Activated gamma-delta T cell treated with Interleukin-2 at 50 U/mL for 16 hours (primary cell): Measurements from ENCODE around the gene TRIM7.

Experiments
- DNase-seq: peaks from one replicate; pipeline ENCODE4 v3.0.0-alpha.2; 2020

Gene TRIM7

DNA sequence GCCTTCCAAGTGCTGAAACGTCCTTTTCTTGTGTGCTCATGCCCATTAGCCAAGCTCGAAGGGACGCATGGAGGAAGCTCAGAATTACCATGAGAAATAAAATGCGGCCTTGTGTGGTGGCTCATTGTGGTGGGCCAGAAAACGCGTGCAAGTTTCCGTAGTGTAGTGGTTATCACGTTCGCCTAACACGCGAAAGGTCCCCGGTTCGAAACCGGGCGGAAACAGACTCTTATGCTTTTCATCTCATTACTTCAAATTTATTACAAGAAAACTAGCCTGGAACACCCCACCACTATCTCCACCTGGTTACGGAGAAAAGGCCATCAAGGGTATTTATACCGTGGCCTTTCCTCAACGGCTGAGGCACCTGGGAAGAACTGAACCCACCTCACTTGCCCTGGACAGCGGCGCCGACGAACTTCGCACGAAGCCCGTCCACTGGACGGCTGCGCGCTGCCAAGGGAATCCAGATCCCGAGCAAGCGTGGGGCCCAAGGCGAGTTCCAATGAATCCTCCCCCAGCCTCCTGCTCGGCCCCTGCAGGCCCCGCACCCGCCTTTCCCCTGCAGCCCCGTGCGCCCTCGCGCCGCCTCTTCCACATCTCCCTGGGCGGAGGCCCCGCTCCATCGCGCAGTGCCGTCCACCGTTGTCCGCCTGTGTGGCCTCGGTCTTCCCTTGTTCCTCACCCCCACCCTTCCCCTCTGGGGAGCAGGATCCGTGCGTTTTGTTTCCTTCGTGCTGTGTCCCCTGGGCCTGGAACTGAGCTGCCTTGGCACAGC, 35.3 kb downstream of the TRIM7 start:
- DNase-seq = peak; percentile 50

DNA sequence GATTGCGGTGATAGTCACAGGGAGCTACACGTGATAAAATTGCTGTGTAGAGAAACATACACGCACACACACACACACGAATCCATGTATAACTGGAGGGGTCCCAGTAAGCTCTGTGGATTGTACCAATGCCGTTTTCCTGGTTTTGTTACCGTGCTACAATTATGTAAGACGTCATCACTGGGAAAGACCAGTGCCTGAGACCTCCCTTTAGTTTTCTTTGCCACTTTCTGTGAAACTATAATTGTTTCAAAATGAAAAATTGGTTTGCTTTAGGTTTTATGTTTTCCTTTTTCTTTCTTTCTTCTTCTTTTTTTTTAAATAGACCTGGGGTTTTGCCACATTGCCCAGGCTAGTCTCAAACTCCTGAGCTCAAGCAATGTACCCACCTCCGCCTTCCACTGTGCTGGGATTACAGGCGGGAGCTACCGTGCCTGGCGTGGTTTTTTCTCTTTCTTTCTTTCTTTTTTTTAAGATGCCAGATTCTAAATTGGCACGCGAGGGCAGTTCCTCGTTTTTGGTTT, 36.3 kb downstream of the TRIM7 start:
- DNase-seq = no peak

DNA sequence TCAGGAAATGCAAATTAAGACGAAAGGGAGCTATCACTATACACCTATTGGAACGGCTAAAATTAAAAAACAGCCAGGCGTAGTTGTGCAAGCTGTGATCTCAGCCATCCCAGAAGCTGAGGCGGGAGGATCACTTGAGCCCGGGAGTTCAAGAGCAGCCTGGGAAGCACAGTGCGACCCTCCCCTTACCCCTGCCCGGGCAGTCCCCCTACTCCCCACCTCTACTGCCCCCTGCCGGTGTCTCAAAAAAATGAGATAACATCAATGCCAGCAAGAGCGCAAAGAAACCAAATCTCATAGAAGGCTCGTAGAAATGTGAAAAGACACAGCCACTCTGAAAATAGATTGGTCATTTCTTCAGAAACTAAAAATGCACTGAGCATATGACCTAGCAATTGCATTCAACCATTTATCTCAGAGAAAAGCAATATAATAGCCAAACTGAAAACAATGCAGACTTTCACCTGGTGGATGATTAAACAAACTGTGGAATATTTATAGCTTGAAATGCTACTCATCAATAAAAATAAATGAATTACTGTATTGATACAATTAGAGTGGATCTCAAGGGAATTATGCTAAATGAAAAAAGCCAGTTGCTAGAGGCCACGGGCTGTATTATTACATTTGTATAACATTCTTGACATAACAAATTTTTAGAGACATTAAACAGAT, 37.0 kb downstream of the TRIM7 start:
- no peak for DNase-seq

DNA sequence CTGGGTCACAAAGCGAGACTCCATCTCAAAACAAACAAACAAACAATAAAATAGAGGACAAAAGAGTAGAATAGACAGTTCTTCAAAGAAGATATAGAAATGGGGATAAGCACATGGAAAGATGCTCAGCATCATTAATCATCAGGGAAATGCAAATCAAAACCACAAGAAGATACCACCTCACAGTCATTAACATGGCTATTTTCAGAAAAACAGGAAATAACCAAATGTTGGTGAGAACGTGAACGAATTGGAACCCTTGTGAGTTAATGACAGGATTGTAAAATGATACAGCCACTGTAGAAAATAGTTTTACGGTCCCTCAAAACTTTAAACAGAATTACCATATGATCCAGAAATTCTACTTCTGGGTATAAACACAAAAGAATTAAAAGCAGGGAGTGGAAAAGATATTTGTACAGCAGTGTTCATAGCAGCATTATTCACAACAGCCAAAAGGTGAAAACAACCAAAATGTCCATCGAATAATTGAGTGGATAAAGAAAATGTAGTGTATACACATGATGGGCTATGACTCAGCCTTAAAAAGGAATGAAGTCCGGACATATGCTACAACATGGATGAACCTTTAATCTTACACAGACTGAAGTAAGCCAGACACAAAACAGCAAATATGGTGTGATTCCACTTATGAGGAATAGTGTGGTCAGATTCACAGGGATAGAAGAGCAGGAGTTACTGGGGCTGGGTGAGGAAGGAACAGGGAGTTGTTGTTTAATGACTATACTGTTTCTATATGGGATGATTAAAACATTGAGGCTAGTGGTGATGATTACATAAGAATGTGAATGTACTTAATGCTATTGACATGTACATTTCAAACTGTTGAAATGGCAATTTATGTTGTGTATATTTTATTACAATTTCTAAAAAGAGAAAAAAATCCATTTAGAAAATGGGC, 37.9 kb downstream of the TRIM7 start:
- DNase-seq = no peak

DNA sequence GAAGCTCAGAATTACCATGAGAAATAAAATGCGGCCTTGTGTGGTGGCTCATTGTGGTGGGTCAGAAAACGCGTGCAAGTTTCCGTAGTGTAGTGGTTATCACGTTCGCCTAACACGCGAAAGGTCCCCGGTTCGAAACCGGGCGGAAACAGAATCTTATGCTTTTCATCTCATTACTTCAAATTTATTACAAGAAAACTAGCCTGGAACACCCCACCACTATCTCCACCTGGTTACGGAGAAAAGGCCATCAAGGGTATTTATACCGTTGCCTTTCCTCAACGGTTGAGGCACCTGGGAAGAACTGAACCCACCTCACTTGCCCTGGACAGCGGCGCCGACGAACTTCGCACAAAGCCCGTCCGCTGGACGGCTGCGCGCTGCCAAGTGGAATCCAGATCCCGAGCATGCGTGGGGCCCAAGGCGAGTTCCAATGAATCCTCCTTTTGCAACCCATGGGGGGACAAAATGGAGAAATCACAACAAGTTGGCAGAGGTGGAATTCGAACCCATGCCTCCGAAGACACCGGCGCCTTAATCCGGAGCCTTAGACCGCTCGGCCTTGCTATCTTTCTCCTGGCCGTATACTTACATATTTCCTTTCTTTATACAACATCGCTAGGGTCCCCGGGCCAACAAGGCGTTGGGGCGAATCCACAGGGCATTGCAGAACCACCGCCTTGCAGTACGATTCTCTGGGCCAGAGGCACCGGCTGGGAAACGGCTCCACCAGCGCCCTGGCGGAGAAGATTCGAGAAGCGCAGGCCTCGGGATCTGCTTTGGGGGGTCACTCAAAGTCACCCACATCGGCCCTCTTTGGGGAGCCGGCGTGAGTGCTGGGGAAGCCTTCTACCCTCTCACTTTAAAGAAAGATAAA, 40.7 kb downstream of the TRIM7 start:
- no peak for DNase-seq

DNA sequence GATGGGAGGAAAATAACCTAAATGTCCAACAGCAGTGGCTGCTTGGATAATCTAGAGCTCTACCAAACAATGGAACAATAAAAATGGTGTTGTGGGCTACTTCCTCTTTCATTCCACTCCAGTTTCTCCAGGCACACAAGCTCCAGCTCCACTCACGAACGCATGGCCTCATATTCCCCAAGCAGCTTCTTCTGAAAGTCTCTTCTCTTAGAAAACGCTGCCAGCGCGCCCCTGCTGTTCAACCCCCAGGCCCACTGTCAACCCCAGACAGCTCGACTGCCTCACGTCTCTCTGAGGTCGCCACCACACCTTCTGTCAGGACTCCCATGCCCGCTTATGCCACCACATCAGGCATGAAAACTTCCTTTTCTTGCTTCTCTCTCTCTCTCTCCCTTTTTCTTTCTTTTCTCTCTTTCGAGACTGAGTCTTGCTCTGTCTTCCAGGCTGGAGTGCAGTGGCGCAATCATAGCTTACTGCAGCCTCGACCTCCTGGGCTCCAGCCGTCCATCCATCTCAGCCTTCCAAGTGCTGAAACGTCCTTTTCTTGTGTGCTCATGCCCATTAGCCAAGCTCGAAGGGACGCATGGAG, 41.4 kb downstream of the TRIM7 start:
- DNase-seq = no peak

DNA sequence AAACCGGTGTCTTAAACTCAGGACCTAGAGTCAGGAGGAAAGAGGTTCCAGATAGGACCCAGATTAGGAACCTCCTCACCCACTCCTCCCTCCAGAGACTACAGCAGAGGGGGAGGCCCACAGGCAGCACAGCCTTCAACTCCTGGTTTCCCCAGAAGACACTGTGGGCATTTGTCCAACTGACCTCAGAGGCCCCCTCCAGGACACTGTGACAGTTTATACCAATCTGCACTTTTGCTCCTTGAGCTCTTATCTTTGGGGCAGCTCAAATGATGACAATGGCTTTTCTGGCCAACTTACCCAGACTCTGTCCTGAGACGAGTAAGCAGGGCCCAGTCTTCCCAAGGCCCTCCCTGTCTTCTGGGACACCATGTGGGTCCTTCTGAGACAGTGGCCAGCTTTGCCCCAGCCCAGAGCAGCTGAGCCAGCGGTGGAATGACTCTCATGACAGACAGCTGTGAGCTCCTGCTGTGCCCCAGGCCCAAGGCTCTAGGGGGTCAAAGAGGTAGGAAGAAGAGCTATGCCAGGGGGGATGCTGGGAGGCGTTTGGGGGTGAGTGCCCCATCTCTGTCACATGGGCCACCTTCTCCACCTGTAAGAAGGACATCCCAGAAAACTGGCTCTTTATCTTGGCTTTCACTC, 43.3 kb downstream of the TRIM7 start:
- no peak for DNase-seq

DNA sequence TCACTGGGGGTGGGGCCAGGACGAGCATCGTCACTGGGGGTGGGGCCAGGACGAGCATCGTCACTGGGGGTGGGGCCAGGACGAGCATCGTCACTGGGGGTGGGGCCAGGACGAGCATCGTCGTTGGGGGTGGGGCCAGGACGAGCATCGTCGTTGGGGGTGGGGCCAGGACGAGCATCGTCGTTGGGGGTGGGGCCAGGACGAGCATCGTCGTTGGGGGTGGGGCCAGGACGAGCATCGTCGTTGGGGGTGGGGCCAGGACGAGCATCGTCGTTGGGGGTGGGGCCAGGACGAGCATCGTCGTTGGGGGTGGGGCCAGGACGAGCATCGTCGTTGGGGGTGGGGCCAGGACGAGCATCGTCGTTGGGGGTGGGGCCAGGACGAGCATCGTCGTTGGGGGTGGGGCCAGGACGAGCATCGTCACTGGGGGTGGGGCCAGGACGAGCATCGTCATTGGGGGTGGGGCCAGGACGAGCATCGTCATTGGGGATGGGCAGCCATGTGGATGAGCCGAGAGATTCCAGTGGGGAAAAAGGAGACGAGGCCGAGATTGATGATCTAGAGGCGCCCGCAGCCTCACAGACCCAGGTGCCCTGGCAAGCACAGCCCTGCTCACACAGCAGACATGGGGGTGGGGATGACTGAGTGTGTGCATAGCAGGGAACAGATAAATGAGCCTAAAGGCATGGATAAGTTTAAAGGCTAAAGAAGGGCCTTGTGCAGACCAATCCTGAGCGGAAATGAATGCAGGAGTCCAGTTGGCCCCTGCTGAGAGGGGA, 44.1 kb downstream of the TRIM7 start:
- DNase-seq = peak; percentile 30

DNA sequence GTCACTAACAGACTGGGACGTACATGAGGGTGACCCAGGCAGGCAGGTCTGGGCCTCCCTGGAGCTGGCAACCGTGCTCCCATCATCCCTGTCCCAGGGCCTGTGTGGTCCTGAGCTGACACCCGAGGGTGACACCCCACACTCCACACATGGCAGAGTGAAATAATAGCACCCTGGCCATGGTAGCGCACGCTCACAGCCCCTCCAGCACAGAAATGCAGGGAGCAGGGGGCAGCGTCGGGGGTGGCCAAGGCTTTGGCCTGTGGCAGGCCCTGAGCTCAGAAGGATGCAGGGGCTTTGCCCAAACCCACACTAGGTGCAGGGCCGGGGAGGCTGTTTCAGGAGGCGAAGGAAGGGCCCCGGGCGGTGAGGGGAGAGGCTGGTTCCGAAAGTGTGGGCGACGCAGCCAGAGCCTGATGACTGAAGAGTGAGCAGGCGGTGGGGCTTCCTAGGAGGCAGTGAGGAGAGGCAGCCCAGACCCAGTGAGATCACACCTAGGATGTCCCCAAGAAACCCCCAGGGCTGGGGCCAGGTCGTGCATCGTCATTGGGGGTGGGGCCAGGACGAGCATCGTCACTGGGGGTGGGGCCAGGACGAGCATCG, 44.7 kb downstream of the TRIM7 start:
- DNase-seq = peak; percentile 58

DNA sequence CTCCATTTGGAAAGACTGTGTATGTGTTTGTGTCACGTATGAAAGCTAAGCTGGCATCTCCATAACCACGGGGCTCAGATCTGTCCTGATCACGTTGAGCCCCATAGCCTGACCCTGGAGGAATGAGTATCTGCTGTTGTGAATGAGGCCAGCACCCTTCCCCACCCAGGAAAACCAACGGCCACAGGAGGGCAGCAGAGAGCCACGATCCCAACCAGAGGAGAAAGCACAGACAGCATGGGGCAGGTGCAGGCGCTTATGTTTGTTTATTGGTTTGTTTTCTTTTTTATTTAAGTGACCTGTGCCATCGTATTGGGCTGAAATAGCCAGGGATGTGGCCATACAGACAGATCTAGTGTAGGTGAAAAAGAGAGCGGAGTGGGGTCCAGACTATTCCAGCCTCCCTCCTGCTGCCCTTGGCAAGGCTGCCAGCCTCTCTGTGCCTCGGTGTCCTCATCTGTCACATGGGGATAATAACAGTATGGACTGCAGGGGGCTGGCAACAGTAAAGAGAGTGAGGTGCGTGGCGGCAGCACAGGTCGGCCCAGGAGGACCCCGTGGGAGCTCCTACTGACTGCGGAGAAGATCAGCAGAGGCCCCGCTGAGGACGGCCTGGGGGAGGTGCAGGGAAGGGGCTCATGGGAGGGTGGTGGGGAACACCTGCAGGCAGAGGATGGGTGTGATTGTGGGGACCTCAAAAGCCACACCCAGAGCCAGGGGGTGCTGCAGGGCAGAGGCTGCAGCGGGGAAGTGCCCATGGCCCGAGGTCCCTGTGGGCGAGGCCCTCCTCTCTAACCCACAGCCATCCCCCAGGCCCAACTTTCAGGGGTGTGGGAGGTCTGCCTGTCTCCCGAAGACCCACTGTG, 45.5 kb downstream of the TRIM7 start:
- DNase-seq = peak; percentile 91

DNA sequence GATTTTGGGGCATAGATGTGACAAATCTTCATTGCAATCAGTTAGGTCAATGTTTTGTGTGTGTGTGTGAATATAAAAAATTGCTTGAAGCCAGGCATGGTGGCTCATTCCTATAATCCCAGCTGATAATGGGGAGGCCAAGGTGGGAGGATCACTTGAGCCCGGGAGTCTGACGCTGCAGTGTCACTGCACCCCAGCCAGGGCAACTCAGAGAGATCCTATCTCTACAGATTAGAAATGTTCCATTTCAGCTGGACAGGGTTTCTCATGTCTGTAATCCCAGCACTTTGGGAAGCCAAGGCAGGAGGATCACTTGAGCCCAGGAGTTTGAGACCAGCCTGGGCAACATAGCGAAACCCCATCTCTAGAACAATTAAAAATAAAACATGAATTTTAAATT, 46.1 kb downstream of the TRIM7 start:
- DNase-seq = no peak

DNA sequence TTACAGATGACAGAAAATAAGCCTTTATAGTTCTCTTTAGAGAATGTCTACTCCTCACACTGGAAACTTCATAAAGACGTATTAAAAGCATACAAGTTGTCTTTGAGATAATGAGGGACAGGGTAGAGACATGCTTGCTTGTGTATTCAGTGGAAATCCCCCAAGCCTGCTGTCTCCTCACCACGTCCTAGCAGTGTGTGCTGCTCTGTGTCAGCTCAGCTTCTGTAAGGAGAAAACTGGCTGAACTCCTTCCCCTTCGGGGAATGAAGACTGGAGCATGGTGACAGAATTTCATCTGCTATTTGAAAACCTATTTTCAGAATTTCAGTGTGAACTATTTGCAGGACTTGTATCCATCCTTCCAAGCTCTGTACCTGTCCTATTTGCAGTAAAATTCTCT, 48.2 kb downstream of the TRIM7 start:
- DNase-seq = no peak

DNA sequence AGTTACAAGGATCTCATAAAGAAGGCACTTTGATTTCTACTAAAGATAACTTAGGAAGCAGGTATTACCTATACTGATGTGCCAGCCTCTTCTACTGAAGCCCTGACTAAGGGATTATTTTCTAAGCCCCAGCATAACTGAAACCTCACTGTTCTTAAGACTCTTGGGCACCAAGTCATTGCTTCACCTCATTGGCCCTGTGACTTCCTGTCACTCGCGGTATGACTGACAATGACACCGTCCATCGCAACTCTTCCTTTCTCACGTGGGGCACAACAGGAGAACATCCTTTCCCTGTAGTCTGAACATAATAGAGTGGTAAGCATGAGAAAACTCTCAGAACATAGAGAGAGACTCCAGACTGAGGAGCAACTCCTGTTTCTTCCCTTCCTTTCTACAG, 51.2 kb downstream of the TRIM7 start:
- DNase-seq = no peak

DNA sequence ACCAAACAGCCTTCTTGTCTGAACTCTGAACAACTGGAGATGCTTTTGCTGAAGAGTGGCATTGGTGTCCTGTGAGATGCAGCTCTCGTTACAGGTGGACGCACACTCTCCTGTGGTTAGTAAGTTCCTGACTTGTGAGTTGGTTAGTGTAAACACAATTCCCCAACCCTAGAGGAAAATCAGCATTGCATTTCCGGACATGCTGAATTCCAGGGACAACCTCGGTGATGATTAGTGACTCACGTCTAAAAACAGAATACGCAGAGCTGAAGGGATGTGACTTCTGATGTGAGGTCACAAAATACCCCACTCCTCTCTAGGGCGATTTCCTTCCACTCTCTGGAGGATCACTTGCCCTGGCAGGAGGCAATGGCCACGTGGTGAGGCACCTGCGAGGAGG, 52.6 kb downstream of the TRIM7 start:
- DNase-seq = no peak

DNA sequence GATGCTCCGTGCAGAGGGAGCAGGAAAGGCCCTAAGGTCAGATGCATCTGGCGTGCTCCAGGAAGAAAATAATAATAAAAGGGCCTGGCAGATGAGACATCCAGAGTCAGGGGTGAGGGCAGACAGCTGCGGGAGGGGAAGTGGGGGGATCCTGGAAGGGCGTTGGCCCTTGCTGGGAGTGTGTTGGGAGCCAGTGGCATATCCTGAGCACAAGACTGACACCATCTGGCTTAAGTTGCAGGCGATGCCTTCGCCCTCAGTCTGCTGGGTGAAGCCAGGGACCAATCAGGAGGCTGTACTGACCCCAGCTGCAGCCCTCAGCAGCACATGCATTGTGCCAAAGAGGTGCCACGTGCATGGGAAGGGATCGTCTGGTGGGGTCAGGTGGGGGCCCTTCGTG, 53.9 kb downstream of the TRIM7 start:
- DNase-seq = no peak

DNA sequence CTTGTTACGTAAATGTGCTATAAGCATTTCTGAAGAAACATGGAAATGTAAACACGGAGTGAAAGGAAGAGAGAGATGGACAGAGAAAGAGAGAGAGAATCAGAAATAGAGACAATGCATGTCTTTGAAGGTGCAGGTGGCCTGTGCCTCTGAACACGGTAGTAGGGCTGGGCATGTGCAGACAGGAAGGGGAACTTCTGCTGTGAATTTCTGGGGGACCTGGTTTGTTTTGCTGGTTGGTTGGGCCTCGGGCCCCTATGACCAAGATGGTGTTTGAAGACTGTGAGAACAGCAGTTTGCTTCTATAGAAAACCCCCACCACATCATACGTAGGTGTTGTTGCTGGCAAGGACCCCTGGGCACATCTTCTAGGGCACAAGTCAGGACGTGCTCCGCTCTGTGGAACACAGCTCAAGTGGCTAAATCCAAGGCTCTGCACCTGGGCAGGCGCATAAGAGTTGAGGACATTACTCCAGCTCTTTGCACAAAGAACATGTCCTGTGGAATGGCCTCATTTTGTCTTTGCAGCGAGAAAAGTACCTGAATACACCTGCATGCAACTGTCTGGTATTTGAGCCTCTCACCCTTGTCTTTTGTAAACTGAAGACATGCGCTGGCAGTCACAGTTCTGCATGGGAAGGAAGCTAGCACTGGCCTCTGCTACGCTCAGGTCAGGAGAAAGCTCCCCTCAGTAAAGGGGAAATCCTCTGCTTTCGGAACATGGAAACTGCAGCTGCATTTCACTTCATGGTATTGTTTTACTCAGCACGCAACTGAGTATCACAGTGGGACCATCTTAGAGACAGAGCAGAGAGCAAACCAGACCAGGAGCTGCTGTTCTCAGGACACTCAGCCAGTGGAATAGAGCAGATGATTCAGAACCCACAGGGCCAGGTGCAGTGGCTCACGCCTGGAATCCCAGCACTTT, 54.9 kb downstream of the TRIM7 start:
- DNase-seq = no peak

DNA sequence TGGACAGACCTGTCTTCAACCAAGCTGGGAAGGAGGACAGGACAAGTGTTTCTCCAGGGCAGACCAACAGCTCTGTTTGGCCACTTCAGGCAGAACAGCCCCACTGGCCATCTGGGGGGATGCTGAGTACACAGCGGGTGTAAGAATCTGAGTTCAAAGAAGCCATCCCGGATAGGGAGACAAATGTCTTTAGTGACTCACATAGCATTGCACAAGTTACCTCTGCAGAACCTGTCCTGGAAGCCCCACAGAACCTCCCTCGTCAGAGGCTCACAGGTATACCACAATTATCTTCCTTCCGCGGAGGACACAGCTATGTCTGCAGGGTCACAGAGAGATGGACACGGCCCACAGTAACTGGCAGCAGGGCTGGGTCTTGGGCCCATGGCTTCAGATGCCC, 55.6 kb downstream of the TRIM7 start:
- DNase-seq = no peak
